Gastrocnemius medialis (tissue), 4 donors: ENCODE results near the gene ELMO1.

Experiments used
- POLR2A ChIP-seq, 2 donors: fragments of 450-650 bp; IDR thresholded peaks; one replicate each; pipeline ENCODE4 v1.6.1; 2017; ENCODE audit warnings: antibody characterized with exemption in 2 of 2, mild to moderate bottlenecking in 2 of 2, moderate library complexity in 2 of 2
- TF ChIP-seq, protein P1 (sequence below), 5 experiments: fragments of 450-650 bp in 3 of 5; fragments of 200-600 bp in 2 of 5; sonication (generic) in 2 of 5; IDR thresholded peaks in 4 of 5; conservative IDR thresholded peaks in 1 of 5; 1 replicate in 4 of 5; 2 replicates in 1 of 5; pipeline ENCODE4 v1.5.1; 2016 to 2019; ENCODE audit warnings: antibody characterized with exemption in 5 of 5, mild to moderate bottlenecking in 3 of 5, moderate library complexity in 3 of 5

- TF ChIP-seq, protein P1, sequence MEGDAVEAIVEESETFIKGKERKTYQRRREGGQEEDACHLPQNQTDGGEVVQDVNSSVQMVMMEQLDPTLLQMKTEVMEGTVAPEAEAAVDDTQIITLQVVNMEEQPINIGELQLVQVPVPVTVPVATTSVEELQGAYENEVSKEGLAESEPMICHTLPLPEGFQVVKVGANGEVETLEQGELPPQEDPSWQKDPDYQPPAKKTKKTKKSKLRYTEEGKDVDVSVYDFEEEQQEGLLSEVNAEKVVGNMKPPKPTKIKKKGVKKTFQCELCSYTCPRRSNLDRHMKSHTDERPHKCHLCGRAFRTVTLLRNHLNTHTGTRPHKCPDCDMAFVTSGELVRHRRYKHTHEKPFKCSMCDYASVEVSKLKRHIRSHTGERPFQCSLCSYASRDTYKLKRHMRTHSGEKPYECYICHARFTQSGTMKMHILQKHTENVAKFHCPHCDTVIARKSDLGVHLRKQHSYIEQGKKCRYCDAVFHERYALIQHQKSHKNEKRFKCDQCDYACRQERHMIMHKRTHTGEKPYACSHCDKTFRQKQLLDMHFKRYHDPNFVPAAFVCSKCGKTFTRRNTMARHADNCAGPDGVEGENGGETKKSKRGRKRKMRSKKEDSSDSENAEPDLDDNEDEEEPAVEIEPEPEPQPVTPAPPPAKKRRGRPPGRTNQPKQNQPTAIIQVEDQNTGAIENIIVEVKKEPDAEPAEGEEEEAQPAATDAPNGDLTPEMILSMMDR (IDR thresholded peaks at IDR 0.05 in 4 of 5, conservative IDR thresholded peaks at IDR 0.05 in 1 of 5): no peak
- no peak for TF ChIP-seq POLR2A (IDR thresholded peaks at IDR 0.05)
These were observed 625.3 kb downstream of the ELMO1 start for GRCh38 chr7:36823353-36823752.
